NCI-H510A treated with DMSO at 0.1 percent for 48 hours (cell line): ENCODE results near the gene TNFAIP6.

ENCODE experiments used
- DNase-seq: peaks from one replicate; lab custom pipeline; 2025; lab: John Stamatoyannopoulos, UW

TNFAIP6 gene

DNA sequence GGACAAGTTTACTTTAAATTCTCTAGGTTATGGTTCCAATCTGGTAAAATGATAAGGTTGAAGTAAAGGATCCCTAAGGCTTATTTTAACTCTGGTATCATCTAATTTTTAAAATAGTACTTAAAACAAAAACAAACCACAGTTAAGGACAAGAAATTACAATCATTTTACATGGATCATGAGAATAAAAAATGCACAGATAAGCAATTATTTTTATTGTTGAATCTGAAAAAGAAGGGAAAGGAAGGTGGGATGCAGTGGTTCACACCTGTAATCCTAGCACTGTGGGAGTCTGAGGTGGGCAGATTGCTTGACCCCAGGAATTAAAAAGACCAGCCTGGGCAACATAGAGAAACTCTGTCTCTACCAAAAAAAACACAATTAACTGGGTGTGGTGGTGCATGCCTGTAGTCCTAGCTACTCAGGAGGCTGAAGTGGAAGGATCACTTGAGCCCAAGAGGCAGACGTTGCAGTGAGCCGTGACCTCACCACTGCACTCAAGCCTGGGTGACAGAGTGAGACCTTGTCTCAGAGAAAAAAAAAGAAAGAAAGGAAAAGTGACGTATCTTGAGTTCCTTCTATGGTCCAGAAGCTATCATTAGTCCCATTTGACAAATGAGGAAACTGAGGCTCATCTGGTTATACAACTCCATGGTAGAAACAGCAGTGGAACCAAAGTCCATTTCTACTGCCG lies 2.5 kb downstream of the TNFAIP6 start:
- DNase-seq, result no peak

- DNase-seq, result no peak
Observed at GRCh38 chr2:151361674-151362370, 4.4 kb downstream of the TNFAIP6 start.

DNA sequence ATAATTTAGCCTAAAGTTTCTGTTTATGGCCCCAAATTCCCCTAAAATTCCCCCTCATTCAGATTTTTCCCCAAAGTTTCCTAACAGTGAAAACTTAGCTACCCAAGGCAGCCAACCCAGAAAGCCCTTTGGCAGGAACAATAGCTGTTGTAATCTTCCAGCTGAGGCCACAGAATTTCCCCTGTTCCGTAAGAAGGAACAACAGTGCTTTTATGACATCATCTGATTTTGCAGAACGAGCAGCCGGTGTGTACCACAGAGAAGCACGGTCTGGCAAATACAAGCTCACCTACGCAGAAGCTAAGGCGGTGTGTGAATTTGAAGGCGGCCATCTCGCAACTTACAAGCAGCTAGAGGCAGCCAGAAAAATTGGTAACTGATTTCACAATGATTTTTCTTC lies 6.3 kb downstream of the TNFAIP6 start:
- DNase-seq, result no peak

GRCh38 chr2:151367571-151367970 lies 10.2 kb downstream of the TNFAIP6 start:
- DNase-seq, result no peak

- DNase-seq, result no peak
Observed at GRCh38 chr2:151374436-151374835, 17.0 kb downstream of the TNFAIP6 start.

- DNase-seq, result no peak
Observed at GRCh38 chr2:151379169-151379568, 21.8 kb downstream of the TNFAIP6 start.

DNA sequence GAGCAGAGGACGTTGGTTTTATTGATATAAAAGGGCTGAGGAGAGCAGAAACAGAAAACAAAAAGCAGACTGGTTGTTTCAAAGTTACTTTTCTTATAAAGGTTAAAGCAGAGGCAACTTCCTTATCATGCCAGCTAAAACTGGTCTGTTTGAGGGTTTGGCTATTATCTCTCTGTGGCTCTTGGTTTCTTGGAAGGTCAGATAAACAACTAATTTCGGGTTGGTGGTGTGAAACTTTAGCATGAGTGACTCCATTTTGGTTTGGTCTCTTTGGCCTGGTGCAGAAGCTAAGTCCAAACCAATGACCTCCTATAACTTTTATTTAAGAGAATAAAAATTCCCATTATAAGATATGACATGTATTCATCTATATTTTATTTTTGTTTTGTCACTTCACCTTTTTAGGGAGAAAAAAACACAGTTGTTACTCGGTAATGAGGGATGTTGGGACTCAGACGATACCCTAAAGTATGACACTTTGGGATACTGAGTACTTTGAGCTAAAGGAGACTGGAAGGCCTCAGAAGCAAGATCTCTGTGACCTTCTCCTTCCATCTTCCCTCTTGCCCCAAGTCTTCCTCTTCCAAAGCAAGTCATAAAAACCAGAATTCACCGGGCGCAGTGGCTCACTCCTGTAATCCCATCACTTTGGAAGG lies 23.3 kb downstream of the TNFAIP6 start:
- DNase-seq, result no peak

DNA sequence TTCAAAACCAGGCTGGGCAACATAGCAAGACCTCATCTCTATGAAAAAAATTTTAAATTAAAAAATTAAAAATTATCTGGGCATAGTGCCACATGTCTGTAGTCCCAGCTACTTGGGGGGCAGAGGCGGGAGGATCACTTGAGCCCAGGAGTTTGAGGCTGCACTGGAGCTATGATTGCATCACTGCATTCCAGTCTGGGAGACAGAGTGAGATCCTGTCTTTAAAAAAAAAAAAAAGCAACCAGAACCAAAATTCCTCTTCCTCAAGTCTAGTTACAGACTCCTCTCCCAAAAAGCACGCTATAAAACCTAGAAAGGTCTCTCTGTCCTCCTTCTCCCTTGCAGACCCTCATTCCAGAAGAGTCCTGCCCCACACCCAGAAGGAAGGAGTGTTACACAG lies 23.9 kb downstream of the TNFAIP6 start:
- DNase-seq, result no peak

DNA sequence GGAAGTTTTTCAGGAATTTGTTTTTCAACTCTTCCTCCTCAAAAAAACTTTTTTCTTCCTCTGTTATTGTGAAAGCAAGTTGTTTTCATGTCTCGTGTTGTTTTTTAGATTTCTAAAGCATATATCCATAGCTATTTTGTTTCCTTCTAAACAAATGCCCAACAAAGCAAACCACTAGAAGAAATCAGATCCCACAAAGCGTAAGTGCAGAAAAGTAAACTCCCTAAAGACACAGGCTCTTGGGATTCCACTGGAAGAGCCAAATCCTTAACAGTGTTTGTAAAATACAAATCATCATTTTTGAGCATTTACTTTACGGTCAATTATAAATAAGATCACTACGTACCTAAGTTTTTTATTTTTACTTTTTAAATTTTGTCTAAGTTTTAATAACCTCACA lies 30.6 kb downstream of the TNFAIP6 start:
- DNase-seq, result no peak

DNA sequence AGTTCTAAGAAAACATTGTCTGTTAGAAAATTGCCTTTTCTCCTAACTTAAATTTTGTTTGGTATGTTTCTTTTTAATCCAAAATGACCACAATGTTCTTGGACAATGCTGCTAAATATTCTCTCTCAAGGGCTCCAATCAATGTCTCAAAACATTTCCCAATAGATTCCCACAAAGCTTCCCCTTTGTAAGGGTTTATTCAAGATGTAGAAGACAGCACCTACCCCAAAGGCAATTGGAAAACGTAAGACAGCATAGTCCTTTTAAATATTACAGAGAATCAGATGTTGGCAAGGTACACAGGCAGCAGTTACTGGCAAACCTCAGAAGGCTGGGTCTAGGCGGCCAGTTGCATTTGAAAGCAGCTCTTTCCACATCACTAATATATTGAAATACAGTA lies 34.0 kb downstream of the TNFAIP6 start:
- no peak for DNase-seq

DNA sequence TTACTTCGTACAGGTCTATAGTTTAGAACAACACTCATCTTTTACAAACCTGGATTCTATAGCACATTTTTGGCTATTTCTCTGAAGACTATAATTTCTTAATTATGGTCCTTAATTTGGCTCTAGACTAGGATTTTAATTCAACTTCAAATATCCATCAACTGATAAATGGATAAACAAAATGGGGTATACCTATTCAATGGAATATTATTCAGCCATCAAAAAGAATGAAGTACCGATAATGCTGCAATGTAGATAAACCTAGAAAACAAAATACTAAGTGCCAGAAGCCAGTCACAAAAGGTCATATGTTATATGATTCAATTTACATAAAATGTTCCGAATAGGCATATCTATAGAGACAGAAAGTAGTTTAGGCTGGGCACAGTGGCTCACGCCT lies 37.1 kb downstream of the TNFAIP6 start:
- DNase-seq, result no peak

DNA sequence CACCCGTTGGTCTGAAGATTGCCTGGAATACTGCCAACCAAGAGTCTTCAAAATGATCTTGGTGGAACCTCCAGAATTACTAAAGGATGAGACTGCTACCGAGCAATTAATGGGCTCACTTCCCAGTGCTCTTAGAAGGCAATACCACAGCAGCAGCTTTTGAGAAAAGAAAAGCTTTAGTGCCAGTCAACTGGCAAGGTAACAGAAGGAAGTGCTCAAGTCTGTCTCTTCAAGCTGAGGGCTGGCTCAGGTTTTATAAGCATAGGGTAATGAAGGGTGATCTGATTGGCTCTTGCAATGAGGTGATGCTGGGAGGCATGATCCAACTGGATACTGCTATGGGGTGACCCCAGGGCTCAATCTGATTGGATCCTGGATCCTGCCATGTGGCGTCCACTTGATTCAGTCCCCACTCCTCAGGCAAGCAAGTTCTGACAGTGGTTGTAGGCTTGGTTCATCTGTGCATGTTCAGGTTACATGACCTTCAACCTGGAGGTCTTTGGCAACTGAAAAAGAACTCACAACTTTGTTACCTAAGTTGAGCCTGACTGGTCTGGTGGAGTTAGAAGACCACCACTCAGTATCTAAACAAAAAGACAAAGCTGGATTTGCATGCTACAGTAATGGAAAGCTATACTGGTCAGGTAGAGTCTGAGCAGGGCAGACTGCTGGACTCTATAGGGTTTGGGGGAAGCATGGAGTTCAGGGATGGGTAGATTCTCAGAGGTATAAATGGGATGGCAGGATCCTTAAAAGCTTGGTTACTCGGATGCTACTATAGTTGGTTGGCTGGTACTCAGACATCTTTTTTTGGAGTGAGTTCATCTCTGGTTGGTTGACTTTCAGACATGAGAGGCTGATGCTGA lies 38.4 kb downstream of the TNFAIP6 start:
- no peak for DNase-seq

DNA sequence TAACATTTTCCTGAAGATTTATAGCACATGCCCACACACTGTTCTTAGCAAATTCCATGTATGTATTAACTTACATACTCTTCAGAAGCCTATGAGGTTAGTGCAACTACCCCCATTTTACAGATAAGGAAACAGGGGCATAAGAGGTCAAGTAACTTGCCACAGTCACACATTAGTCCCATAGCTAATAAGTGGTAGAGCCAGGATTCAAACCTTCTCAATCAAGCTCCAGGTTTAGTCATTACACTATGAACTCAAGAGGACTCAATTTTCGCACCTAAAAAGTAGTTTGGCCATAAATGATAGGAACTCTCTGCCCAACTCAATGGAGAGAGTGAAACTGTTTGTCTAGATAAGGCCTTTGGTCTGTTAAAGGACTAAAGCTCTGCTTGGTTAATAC lies 42.6 kb downstream of the TNFAIP6 start:
- no peak for DNase-seq

GRCh38 chr2:151401149-151401548 lies 43.8 kb downstream of the TNFAIP6 start:
- no peak for DNase-seq

DNA sequence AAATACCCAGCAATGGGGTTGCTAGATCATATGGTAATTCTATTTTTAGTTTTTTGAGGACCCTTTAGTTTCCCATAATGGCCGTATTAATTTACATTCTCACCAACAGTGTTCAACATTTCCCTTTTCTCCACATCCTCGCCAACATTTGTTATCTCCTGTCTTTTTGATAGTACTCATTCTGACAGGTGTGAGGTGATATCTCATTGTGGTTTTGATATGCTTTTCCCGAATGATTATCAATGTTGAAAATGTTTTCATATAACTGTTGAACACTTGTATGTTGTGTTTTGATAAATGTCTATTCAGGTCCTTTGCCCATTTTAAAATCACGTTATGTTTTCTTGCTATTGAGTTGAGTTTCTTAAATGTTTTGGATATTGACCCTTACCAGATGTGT lies 46.5 kb downstream of the TNFAIP6 start:
- DNase-seq, result no peak

GRCh38 chr2:151405376-151405775 lies 48.0 kb downstream of the TNFAIP6 start:
- no peak for DNase-seq

DNA sequence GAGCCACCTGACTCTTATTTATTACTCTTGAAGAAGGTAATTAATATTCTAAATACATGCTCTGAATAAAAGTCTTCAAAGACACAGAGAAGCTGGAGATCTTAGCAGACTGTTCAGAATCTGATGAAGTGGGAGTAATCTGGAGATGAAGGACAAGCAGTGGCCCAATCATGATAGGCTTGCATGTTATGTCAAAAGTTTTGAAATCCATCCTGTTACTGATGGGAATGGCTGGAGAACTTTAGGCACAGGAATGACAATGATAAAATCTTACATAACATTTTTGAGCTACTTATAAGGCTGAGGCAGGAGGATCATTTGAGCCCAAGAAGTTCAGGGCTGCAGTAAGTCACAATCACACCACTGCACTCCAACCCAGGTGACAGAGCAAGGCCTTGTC lies 49.9 kb downstream of the TNFAIP6 start:
- no peak for DNase-seq

DNA sequence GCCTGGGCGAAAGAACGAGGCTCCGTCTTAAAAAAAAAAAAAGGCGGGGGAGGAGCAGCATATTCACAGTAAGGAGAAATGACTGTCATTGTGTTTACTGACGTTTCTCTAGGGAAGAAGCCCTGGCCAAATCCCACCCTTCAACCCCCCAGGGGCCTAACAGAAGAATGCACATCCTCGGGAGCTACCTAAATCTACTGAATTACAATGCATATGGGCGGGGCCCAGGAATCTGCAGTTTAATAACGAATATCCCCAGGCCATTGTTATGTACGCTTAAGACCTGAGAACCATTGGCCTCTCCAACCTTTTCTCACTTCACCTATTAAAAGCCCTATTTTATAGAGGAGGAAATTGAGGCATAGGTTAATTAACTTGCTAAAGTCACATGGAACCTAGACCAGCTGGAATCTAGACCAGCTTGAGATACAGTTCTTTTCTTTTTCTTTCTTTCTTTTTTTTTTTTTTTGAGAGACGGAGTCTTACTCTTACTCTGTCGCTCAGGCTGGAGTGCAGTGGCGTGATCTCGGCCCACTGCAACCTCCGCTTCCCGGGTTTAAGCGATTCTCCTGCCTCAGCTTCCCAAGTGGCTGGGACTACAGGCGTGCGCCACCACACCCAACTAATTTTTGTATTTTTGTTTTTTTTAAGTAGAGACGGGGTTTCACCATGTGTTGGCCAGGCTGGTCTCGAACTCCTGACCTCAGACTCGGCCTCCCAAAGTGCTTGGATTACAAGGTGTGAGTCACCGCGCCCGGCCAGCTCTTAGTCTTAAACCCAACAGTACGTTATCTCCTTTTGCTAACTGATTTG lies 51.6 kb downstream of the TNFAIP6 start:
- DNase-seq, result no peak

GRCh38 chr2:151409601-151410484 lies 52.5 kb downstream of the TNFAIP6 start, which contains the start of gene RIF1:
TSS of gene RIF1 (plus strand) at chr2:151409902. CDS start at chr2:151410424, 522 bp downstream.
- DNase-seq, result peak; percentile 85

GRCh38 chr2:151410485-151410834 lies 53.1 kb downstream of the TNFAIP6 start:
- peak; percentile 4 for DNase-seq
